Measurements from ENCODE around the gene UNC13D.
"Not testable (repeated sequence)": the region's sequence is repeated elsewhere in the genome, so short reads cannot be mapped to it uniquely, and the experiment has no call there.

Gene UNC13D

GRCh38 chr17:75843577-75844529, at the start of gene UNC13D:
TSS of gene UNC13D (minus strand) at chr17:75844404. CDS start at chr17:75844337, 67 bp downstream.
- no peak for DNase-seq (ENCODE audit: low spot score)

DNA sequence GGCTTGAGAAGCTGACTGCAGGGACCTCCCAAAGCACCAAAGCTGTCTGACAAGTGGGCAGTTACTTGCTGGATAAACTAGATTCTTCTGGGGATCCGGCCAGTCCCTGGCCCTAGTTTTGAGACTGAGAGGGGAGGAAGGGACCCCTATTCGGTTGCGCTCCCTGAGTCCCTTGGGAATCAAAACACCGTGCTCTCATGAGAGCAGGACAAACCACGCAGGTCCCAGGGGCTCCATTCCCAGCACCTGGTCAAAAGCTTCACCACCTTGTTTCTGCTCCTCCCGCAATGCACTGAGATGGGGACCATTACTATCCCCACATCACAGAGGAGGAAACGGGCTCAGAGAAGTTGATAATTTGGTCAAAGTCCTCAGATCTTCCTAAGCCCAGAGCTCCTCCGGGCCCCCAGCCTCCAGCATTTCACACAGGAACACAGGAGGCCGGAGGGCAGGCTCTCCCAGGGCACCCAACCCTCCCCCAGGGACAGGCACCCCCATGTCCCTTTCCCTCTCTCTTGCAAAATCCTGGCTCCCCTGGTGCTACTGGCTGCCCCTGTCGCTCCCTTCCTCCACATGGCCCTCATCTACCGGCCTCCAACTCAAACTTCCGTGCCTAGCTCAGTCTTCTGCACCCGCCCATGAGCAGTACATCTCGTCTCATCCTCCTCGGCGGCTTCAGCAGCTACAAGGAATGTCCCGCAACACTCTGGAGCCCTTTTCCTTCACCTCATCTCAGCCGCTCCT, 49.3 kb upstream of the UNC13D start:
- no peak for DNase-seq (ENCODE audit: low spot score)

- DNase-seq (ENCODE audit: low spot score), result no peak
These were observed 48.5 kb upstream of the UNC13D start for GRCh38 chr17:75892556-75893224.

DNA sequence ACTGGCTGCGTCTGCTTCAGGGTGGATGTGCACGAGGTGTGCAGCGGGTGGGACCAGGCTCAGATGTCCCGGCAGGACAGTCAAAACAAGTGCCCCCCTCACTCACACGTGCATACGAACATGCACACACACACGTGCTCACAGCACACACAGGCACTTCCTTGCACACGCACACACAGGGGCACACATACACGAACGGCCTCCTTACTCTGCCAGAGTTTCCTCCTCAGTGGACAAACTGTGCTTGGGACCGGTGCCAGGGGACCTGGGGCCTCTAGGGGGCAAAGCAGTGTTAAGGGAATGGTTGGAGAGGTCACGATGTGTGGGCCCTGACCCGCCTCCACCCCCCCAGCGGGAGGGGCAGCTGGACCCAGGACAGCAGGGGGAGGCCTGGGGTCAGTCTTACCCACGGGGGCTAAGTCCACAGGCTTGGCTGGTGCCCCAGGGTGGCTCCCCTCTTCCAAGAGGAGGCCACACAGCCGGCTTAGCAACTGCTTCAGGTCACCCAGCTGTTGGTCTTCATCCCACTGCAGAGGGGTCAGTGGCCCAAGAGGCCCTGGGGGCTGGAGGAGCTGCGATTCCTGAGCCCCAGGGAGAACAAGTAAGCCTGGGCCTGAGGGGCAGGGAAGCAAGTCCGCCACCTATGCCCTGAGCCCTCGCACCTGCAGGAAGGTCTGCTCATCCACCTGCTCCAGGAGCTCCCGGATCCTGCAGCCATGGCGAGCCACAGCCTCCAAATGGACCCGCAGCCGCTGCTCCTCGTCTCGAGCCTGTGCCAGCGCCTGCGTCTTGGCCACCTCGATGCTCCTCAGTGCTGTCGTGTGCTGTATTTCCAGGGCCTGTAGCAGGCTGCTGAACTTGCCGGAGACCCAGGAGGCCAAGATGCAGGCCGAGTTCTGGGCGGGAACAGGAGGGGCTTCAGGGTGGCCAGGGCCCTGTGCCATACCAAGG, 47.7 kb upstream of the UNC13D start:
- no peak for DNase-seq (ENCODE audit: low spot score)

DNA sequence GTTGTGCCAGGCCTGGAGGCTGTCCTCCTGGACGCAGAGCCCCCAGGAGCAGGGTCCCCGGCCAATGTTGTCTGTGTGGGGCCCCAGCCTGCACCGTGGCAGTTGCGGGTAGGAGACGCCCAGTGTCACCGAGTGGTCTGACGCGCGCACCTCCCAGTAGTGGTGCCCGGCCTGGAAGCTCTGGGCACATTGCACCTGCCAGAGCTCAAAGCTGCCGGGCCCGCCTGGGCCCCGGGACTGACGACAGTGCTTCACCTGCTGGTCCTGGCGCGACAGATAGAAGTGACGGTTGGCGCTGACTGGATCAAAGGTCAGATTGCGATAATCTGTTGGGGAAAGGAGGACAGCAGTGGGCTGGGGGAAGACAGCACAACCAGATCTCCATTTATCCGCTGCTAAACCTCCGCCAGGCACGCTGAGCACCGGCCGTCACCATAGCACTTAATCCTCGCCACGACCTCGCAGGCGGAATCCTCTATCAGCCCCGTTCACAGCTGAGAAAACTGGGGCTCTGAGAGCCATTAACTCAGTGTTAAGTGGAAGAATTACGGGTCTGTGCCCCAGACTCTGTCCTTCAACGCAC, 46.9 kb upstream of the UNC13D start:
- no peak for DNase-seq (ENCODE audit: low spot score)

DNA sequence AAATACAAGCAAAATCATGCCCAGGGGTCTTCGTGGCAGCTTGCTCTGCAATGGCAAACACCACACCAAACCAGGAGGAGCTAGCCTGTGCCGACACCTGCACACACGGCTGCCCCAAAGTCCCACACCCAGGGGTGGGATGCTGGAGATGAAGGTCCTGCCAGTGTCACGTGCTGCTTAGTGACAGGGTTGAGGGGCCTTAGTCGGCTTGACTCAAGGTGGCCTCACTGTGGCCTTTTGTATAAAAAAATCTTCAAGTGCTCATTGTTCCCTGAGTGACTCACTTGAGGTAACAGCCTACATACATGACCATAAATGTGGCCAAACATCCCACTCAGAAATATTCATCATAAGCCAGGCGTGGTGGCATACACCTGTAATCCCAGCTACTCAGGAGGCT, 45.2 kb upstream of the UNC13D start:
- DNase-seq (ENCODE audit: low spot score), result no peak

- no peak for DNase-seq (ENCODE audit: low spot score)
These were observed 44.3 kb upstream of the UNC13D start for GRCh38 chr17:75888484-75888883.

DNA sequence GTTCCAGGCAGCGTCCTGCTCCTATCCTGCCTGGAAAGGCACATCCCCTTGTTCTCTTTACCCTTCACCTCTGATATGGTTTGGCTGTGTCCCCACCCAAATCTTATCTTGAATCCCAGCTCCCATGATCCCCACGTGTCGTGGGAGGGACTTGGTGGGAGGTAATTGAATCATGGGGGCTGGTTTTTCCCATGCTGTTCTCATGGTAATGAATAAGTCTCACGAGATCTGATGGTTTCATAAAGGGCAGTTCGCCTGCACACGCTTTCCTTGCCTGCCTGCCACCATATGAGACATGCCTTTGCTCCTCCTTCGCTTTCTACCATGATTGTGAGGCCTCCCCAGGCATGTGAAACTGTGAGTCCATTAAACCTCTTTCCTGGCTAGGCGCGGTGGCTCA, 41.7 kb upstream of the UNC13D start:
- not testable (repeated sequence) for DNase-seq (ENCODE audit: low spot score)

GRCh38 chr17:75885431-75885830, 41.2 kb upstream of the UNC13D start:
- no peak for DNase-seq (ENCODE audit: low spot score)

GRCh38 chr17:75881678-75882454, 37.7 kb upstream of the UNC13D start:
- DNase-seq (ENCODE audit: low spot score), result no peak

DNA sequence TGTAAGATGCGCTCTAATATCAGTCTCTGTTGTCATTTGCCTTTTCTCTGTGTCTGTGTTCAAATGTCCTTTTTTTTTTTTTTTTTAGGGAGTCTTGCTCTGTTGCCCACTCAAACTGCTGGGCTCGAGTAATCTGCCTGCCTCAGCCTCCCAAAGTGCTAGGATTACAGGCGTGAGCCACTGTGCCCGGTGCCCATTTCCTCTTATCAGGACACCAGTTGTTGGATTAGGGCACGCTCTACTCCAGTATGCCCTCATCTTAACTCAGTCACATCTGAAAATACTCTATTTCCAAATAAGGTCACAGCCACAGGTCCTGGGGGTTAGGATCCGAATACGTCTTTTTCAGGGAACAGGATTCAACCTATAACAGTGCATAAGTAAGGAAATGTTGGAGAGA, 36.1 kb upstream of the UNC13D start:
- no peak for DNase-seq (ENCODE audit: low spot score)

GRCh38 chr17:75878174-75878998, 34.2 kb upstream of the UNC13D start, which contains the start of gene TRIM47:
TSS of gene TRIM47 (minus strand) at chr17:75878581. CDS start at chr17:75878548, 33 bp downstream.
- DNase-seq (ENCODE audit: low spot score), result no peak

DNA sequence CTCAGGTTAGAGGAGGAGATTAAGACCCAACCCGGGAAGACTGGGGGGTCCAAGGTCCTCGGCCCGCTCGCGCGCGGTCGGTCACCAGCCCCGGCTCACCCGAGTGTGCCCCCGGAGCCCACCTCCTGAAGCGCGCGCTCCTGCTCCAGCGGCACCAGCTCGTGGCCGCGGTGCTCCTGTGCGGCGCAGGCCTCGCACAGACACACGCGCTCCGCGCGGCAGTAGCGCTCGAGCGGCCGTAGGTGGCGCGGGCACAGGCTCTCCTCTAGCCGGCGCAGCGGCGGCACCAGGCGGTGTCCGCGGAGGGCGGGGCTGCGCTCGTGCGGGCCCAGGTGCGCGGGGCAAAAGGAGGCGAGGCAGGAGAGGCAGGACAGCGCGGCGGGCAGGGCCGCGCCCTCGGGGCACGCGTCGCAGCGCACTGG, 33.6 kb upstream of the UNC13D start:
- peak; percentile 53 for DNase-seq (ENCODE audit: low spot score)

- peak; percentile 50 for DNase-seq (ENCODE audit: low spot score)
These were observed 32.9 kb upstream of the UNC13D start for GRCh38 chr17:75876938-75877751.

DNA sequence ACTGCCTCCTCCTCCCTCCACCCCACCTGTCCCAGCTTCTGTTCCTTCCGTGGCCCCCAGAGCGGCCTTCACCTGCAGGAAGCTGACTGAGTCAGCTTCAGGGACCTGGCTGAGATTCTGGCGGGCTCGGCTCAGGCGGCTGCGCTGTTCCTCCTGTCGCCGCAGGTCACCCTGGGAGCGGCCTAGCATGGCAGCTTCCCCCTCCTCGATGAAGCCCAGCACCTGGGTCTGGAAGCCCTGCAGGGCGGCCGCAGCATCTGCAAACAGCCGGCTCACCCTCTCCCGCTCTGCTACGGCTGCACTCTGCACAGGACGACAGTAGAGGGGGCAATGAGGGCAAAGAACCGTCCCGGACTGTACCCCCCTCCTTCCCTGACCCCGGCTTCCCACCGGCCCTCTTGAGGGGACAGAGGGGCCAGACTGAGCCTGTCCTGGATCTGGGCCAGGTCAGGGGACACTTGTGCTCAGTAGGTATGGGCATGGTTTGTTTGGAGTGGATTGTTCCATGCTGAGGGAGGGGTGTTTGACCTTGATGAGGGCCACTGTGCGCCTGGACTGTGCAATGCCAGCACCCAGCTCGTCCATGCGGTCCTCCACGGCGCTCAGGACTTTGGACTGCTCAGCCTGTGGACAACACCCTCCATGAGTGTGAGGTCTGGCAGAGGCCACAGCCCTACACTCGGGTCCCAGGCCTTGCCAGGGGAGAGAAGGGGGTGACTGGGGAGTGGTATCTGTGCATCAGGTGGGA, 32.2 kb upstream of the UNC13D start:
- DNase-seq (ENCODE audit: low spot score), result peak; percentile 47

GRCh38 chr17:75875940-75876189, 31.7 kb upstream of the UNC13D start:
- DNase-seq (ENCODE audit: low spot score), result no peak

- no peak for DNase-seq (ENCODE audit: low spot score)
These were observed 31.2 kb upstream of the UNC13D start for GRCh38 chr17:75875182-75875939.

All from cerebellar cortex (tissue), 1 donor.